ENCODE results near the gene PCDH9.

PCDH9 gene

GRCh38 chr13:66700117-66700601 is 530.0 kb downstream of the PCDH9 start:
- DNase-seq, result no peak

DNA sequence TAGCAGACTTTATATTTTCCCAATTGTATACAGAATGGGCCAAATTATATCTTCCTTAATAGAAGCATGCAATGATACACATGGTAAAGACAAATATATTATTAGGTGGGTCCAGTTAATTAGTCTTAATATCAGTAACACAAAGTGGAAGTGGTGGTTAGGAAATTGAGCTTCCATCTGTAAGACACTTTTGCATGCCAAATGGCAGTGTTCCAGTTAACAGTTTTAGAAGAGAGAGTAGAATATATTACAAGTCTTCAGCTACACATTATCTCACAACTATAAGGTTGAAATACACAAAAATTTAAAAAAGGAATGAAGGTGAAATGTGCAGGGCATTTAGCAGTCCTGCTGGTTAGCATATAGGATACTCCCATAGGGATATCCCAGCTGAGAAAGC is 536.5 kb downstream of the PCDH9 start:
- no peak for DNase-seq

- no peak for DNase-seq
Observed at GRCh38 chr13:66691149-66691548, 539.0 kb downstream of the PCDH9 start.

DNA sequence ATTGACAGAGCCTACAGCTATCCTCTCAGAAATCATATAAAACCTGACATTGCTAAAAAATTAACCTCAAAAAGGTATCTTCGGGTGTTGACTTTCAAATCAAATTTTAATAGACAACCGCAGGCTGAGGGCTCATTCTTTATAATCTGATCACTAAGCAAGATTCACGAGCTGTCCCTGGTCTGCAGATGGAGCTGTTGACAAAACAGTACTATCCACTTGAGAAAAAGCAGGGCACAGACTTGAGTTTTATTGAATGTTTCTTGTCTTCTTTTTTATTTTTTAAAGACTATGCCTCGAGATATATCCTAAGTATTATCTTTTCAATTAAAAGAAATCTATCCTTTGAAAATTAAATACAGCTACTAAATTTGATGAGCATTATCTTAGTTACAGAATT is 540.5 kb downstream of the PCDH9 start:
- peak; percentile 56 for DNase-seq

DNA sequence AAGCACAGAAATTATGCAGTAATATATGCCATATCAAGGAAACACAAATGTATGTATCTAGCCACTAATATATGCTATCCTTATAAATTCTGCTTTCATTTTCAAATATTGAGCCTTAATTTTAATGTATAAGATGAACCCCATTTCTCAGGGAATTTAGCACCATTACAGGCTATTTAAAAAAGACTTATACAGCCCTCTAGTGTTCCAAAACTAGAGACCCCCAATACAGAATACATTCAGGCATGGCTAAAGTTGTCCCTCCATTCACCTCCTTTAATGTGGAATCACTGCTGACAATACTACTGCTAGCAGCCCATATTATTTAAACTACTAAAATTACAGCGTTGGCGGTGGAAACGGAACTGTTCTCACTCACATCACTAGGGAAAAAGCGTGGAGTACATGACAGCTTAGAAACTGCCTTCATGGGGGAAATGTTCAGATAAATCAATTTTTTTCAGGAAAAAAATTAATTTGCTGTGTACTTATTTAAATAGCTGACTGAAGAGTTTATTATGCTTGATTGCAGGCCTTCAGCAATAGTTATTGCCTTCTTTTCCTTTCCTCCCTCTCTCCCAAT is 541.0 kb downstream of the PCDH9 start:
- DNase-seq, result peak; percentile 19

GRCh38 chr13:66681403-66681802 is 548.7 kb downstream of the PCDH9 start:
- DNase-seq, result no peak

DNA sequence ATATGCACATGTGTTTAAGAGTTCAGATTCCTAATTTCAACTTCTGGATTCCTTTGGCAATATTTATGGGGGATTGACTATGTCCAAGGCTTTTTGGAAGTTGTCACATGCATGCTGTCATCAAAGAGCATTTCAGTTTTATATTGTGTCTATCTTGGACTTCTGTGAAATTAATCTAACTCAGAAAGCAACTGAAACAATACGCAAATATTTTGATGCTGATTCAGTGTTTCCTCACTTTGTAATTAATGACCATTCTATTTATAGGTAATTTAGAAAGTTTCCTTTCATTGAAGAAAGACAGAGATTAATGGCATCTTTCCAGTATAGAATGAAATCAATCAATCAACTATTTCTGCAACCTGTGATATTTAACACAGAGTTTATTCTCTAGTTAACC is 550.1 kb downstream of the PCDH9 start:
- no peak for DNase-seq

DNA sequence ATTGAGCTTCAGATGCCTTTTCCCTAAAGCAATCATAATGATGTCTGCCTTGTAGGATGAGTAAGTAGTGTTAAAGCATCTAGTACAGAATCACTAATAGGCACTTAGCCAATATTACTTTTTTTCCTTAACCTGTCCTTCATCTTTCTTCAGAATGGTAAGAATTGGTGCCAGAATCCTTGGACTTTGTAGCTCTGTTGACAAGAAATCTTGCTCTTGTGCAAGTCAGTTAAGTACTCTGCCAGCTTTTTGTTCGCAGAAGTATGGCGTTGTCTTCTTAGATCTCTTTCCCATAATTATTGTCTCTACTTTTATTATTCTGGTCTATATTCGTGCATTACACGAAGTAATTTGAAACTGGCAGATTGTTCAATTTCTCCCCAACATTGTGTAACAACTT is 554.5 kb downstream of the PCDH9 start:
- DNase-seq, result no peak

GRCh38 chr13:66673401-66673800 is 556.7 kb downstream of the PCDH9 start:
- DNase-seq, result no peak

GRCh38 chr13:66665991-66666390 is 564.1 kb downstream of the PCDH9 start:
- no peak for DNase-seq

DNA sequence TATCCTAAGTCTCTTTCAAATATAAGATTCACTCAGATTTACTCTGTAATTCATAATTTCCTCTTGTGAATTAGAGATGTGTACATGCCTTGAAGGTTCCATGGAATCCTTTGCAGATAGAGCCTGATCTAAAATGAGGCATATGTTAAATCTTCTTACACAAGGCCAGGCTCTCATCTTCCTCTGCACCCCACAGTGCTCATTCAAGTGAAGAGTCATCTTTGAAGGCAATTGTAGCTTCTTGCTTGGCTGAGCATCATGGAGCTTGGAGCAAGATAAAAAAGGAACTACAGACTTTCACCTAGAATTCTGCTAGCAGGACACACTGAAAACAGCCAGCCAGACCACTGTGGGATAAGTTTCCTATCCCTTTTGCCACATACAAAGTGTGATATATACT is 566.4 kb downstream of the PCDH9 start:
- DNase-seq, result no peak

DNA sequence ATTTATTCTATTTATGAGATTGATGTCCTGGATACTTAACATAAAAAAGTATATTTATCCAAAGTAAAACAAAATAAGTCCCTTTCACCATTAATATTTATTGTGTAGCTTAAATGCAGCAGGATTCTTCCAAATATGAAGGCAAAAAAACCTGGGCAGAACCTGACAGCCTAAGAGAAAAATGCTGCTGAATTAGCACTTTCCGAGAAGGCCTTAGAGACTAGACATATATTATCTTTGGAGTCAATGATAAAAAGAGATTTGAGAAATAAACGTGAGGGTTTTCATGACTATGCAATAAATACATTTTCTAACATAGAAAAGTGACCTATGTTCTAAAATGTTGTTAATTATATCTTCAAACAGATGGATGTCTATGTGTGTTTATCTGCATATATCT is 566.9 kb downstream of the PCDH9 start:
- DNase-seq, result no peak

- no peak for DNase-seq
Observed at GRCh38 chr13:66661336-66661735, 568.8 kb downstream of the PCDH9 start.

- DNase-seq, result no peak
Observed at GRCh38 chr13:66660468-66660813, 569.7 kb downstream of the PCDH9 start.

GRCh38 chr13:66659701-66660467 is 570.3 kb downstream of the PCDH9 start:
- DNase-seq, result peak; percentile 6

DNA sequence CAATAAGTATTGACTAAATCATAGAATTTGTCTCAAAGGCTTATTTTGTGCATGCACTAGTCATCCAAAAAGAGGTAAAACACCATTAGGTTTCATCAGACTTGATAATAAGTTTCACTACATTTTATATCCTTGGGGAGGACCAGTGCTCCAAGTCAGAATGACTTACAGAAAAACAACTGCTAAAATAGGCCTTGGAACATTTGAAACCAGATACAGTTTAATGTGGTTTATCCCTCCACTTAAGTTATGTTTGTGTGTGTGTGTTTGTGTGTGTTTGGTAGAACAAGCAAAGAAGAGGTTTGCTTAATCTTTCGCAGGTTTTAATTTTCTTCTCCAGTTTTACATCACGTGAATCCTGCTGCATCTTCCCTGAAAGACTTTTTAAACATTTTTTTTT is 570.9 kb downstream of the PCDH9 start:
- no peak for DNase-seq

GRCh38 chr13:66657165-66657881 is 572.8 kb downstream of the PCDH9 start:
- no peak for DNase-seq

GRCh38 chr13:66655847-66656454 is 574.2 kb downstream of the PCDH9 start:
- DNase-seq, result no peak

- no peak for DNase-seq
Observed at GRCh38 chr13:66644855-66645460, 585.2 kb downstream of the PCDH9 start.

GRCh38 chr13:66640231-66640630 is 589.9 kb downstream of the PCDH9 start:
- no peak for DNase-seq

- no peak for DNase-seq
Observed at GRCh38 chr13:66639044-66639443, 591.1 kb downstream of the PCDH9 start.

- DNase-seq, result no peak
Observed at GRCh38 chr13:66635526-66635925, 594.6 kb downstream of the PCDH9 start.

- no peak for DNase-seq
Observed at GRCh38 chr13:66634384-66634783, 595.8 kb downstream of the PCDH9 start.

Measured in OCI-M1 (cell line).